ENCODE measurements around the gene MAP3K3. TPM values are rescaled to one million over a fixed set of nuclear protein-coding genes. Genes with fewer than 3 reads are reported as not detected.

MAP3K3 gene
- 52.5 and 67.1 TPM in 2 replicates for total RNA-seq (2013; cell fraction: nucleolus; rRNA removed)
- 24.1 and 24.3 TPM in 2 replicates for total RNA-seq (2014; rRNA removed)
- total RNA-seq (2014; rRNA removed; fragmentation: Illumina TruSeq; extraction: Trizol), result 16.0 and 17.2 TPM in 2 replicates
- 22.9 and 23.2 TPM in 2 replicates for total RNA-seq (2021)
- 6.2 TPM for polyA plus RNA-seq (2011; ENCODE audit: low read depth)
- 11.6 and 13.8 TPM in 2 replicates for polyA plus RNA-seq (2011; rRNA removed)
- polyA plus RNA-seq (2011; cell fraction: cytosol; rRNA removed), result 14.3 and 15.8 TPM in 2 replicates
- polyA plus RNA-seq (2011; cell fraction: nucleus; rRNA removed), result 30.2 and 35.7 TPM in 2 replicates
- polyA plus RNA-seq (2012), result 11.5 and 13.7 TPM in 2 replicates
- polyA plus RNA-seq (2014; fragmentation: Illumina TruSeq; extraction: Trizol), result 10.3 and 16.1 TPM in 2 replicates
- 1 to 10 TPM; 1.6 to 2.0 TPM for polyA plus RNA-seq (2014; fragmentation: Nextera tagmentation; extraction: Ambion mirVana)
- polyA plus RNA-seq (2014; rRNA removed), result 19.0 and 19.9 TPM in 2 replicates
- polyA plus RNA-seq (2016; fragmentation: Nextera tagmentation; extraction: Ambion mirVana), result 1 to 10 TPM; 3.4 to 5.3 TPM
- 18.0 and 23.0 TPM in 2 replicates for polyA minus RNA-seq (2011; rRNA and poly(A)+ RNA removed)
- 6.5 and 7.6 TPM in 2 replicates for polyA minus RNA-seq (2011; cell fraction: cytosol; rRNA and poly(A)+ RNA removed)
- 11.6 and 25.1 TPM in 2 replicates for polyA minus RNA-seq (2011; cell fraction: nucleus; rRNA and poly(A)+ RNA removed)
- Bru-seq, nascent RNA, result percentile 71 among the genes with signal in this experiment
- BruChase-seq, experiment 1, labeled RNA remaining after a 6-hour chase, result percentile 73 among the genes with signal in this experiment
- percentile 72 among the genes with signal in this experiment for BruChase-seq, experiment 2, labeled RNA remaining after a 2-hour chase
- long read RNA-seq, experiment 1, partial matches to known transcripts, result 1 of 1 reads
- long read RNA-seq, experiment 1, other reads (novel, unspliced or antisense), result 0 of 1 reads
- long read RNA-seq, experiment 2, partial matches to known transcripts, result 1 of 4 reads
- long read RNA-seq, experiment 2, other reads (novel, unspliced or antisense), result 3 of 4 reads

GRCh38 chr17:63621684-63622573 is at the start of gene MAP3K3:
Gene MAP3K3 (plus strand): TSS chr17:63622417. CDS start chr17:63622760, 343 bp downstream.
- ChIA-PET CTCF (interaction anchor here (0.6 to 2.8 kb wide), 12 partner anchors 8 to 215 kb away, joined by 3 to 24 read pairs (median 3); no protein-coding TSS in a partner anchor), RAD21 (ENCODE audit: unreplicated experiment) (interaction anchor here (0.5 to 1.3 kb wide), 15 partner anchors 10 to 885 kb away, joined by 3 to 15 read pairs (median 4); partner anchors contain the start of genes CCDC47, CEP95 and DCAF7), SMC1A (ENCODE audit: uncharacterized antibody, unreplicated experiment) (interaction anchor here (0.7 to 2.6 kb wide), 9 partner anchors 9 to 76 kb away, joined by 3 to 11 read pairs (median 3); no protein-coding TSS in a partner anchor), POLR2A (interaction anchor here (0.6 to 3.0 kb wide), 21 partner anchors 12 to 884 kb away, joined by 3 to 13 read pairs (median 5); partner anchors contain the start of genes CCDC47, DCAF7, DDX42 and DDX5)
- no TSS peak for BruUV-seq (replicated peaks)
- Histone ChIP-seq H3K4me2 (ENCODE audit: control insufficient read depth, insufficient read depth) (peak within 1 kb of the TSS; percentile 81), H3K36me3 (ENCODE audit: control insufficient read depth in 2 of 2, insufficient read depth in 2 of 2, low read length in 1 of 2) (no peaks in the 10 kb centered on the region), H3K9me3 (replicated peaks; ENCODE audit: control insufficient read depth, insufficient read depth, low read length) (no peaks in the 10 kb centered on the region), H3K4me1 (ENCODE audit: control insufficient read depth, insufficient read depth, low read length) (peaks cover 5% of the 10 kb centered on the region; the same call in 1 of the 2 replicates), H2AFZ (ENCODE audit: control insufficient read depth, low read depth, low read length) (peak within 1 kb of the TSS; percentile 94), H3K9ac (ENCODE audit: control insufficient read depth, insufficient read depth, low read length) (peak within 1 kb of the TSS; percentile 88), H3K79me2 (ENCODE audit: control insufficient read depth, insufficient read depth, low read length) (peaks cover 30% of the 10 kb centered on the region), H4K20me1 (ENCODE audit: control insufficient read depth, insufficient read depth) (no peaks in the 10 kb centered on the region), H3K27ac (ENCODE audit: control insufficient read depth, insufficient read depth) (peak within 1 kb of the TSS; percentile 67), H3K4me3 (peak within 1 kb of the TSS; percentile 99), H3K27me3 (replicated peaks in 1 of 2; ENCODE audit: control insufficient read depth in 2 of 2, insufficient read depth in 2 of 2, low read length in 1 of 2) (no peaks in the 10 kb centered on the region)
- 1% methylated on average over 49 of the region's 75 CpGs for WGBS (ENCODE audit: insufficient coverage, insufficient replicate concordance, low lambda C conversion rate, missing lambda C conversion rate)
- in situ Hi-C loops (cut with MboI), result no loop called here
- peak; percentile 100 for FAIRE-seq
- ATAC-seq, result peak; percentile 94
- intact Hi-C loops (cut with micrococcal nuclease; ENCODE audit: unreplicated experiment), result loop anchor here (2.0 to 10.0 kb wide), 3 partner anchors 70 to 153 kb away; partner anchors contain the start of genes CCDC47, DCAF7 and DDX42
- peak; percentile 99 for DNase-seq (ENCODE audit: low read depth, low spot score)
- TF ChIP-seq CTCF (IDR thresholded peaks at IDR 0.05 in 2 of 3, conservative IDR thresholded peaks at IDR 0.05 in 1 of 3; ENCODE audit: control insufficient read depth in 2 of 3, extremely low read depth in 1 of 3, insufficient read depth in 1 of 3, low read depth in 3 of 3, low read length in 3 of 3) (0 out of 6 replicates have a peak, but pooled peaks of 1 of the 3 experiments have one; percentile 17), BACH1 (IDR thresholded peaks at IDR 0.05; ENCODE audit: borderline replicate concordance) (peak; percentile 85), NR2F1 (conservative IDR thresholded peaks at IDR 0.05) (peak; percentile 32; the same call in 1 of the 2 replicates), E4F1 (IDR thresholded peaks at IDR 0.05; ENCODE audit: borderline replicate concordance, partially characterized antibody) (peak; percentile 46), EGR1 (IDR thresholded peaks at IDR 0.05; ENCODE audit: borderline replicate concordance in 1 of 2, low read depth in 2 of 2, low read length in 2 of 2) (peak in 1 of 2 experiments; percentile 17; a peak in 1 of 3 replicates), ZNF687 (IDR thresholded peaks at IDR 0.05) (peak; percentile 47), IKZF2 (IDR thresholded peaks at IDR 0.05) (peak; percentile 82 to 90)

All from GM12878 (cell line).